H1 (cell line): ENCODE data around the gene TSPEAR. TPM values are rescaled to one million over a fixed set of nuclear protein-coding genes. Genes with fewer than 3 reads are reported as not detected.
A peak's percentile ranks its signal among the peaks of the same experiment; 100 is the strongest.
"Not testable (repeated sequence)": the region's sequence is repeated elsewhere in the genome, so short reads cannot be mapped to it uniquely, and the experiment has no call there.

Source experiments
- CTCF ChIA-PET: fragments of 300-600 bp; sonication (Branson Sonifier 250); formaldehyde crosslinking; loops from one replicate; lab custom pipeline; 2021; ENCODE audit not compliant: partially characterized antibody; lab: Charles Lee
- POLR2A ChIA-PET: fragments of 300-600 bp; sonication (Branson Sonifier 250); formaldehyde crosslinking; loops from one replicate; lab custom pipeline; 2021; ENCODE audit warnings: inconsistent platforms; ENCODE audit not compliant: partially characterized antibody; lab: Charles Lee
- DNase-seq, 2 experiments: peaks; one replicate each; pipeline versions ENCODE4 v3.0.0 to v3.0.0-alpha.2; 2010 to 2022; ENCODE audit warnings: low spot score in 2 of 2, low read depth in 1 of 2, mixed read lengths in 1 of 2
- FAIRE-seq: peaks from 2 replicates; lab custom pipeline; 2011; peaks lifted over from hg19 to GRCh38; lab: Jason Lieb, UNC
- H2AFZ ChIP-seq: 2 replicates; pipeline ENCODE4 v1.8.1; 2012; ENCODE audit warnings: low read length, inconsistent platforms
- H2AK5ac ChIP-seq: 2 replicates; pipeline ENCODE4 v1.6.1; 2013; ENCODE audit warnings: low read depth, low read length
- H2BK120ac ChIP-seq: replicated peaks from 2 replicates; pipeline ENCODE3; 2013; ENCODE audit warnings: low read depth, low read length, inconsistent platforms
- H2BK12ac ChIP-seq: 2 replicates; pipeline ENCODE4 v1.6.1; 2013; ENCODE audit warnings: low read depth, low read length
- H2BK15ac ChIP-seq: 2 replicates; pipeline ENCODE4 v1.6.1; 2013; ENCODE audit warnings: low read length
- H2BK20ac ChIP-seq: 2 replicates; pipeline ENCODE4 v1.6.1; 2013; ENCODE audit warnings: low read length
- H2BK5ac ChIP-seq: 2 replicates; pipeline ENCODE4 v1.6.1; 2013; ENCODE audit warnings: low read depth, low read length
- H3K14ac ChIP-seq: 2 replicates; pipeline ENCODE4 v1.6.1; 2013; ENCODE audit warnings: inconsistent platforms; ENCODE audit not compliant: insufficient read length
- H3K18ac ChIP-seq: 2 replicates; pipeline ENCODE4 v1.6.1; 2013; ENCODE audit warnings: low read length; ENCODE audit errors: extremely low read depth
- H3K23ac ChIP-seq: 2 replicates; pipeline ENCODE4 v1.6.1; 2013; ENCODE audit warnings: inconsistent platforms; ENCODE audit not compliant: insufficient read length
- H3K23me2 ChIP-seq: 2 replicates; pipeline ENCODE4 v1.6.1; 2013; ENCODE audit warnings: low read depth, low read length
- H3K27ac ChIP-seq: 2 replicates; pipeline ENCODE4 v1.6.1; 2011; ENCODE audit warnings: low read depth, low read length, inconsistent platforms
- H3K27me3 ChIP-seq, 4 experiments: replicated peaks in 1 of 4; 1 replicate in 1 of 4; 2 replicates in 3 of 4; pipeline versions ENCODE4 v1.6.1 to v1.8.1; 2011 to 2013; ENCODE audit warnings: low read length in 3 of 4, mild to moderate bottlenecking in 3 of 4, inconsistent platforms in 2 of 4, mixed read lengths in 2 of 4, moderate library complexity in 1 of 4; ENCODE audit not compliant: control insufficient read depth in 3 of 4, insufficient read depth in 3 of 4; ENCODE audit errors: extremely low read depth in 1 of 4
- H3K36me3 ChIP-seq, 4 experiments: 2 replicates each; pipeline versions ENCODE4 v1.6.1 to v1.8.1; 2011 to 2013; ENCODE audit warnings: mild to moderate bottlenecking in 4 of 4, low read length in 3 of 4, moderate library complexity in 2 of 4, control low read depth in 1 of 4, inconsistent platforms in 1 of 4; ENCODE audit not compliant: insufficient read depth in 4 of 4, control insufficient read depth in 2 of 4
- H3K4ac ChIP-seq: replicated peaks from 2 replicates; pipeline ENCODE3; 2013; ENCODE audit warnings: low read length, low read depth, mixed read lengths, inconsistent platforms; ENCODE audit not compliant: insufficient read length
- H3K4me1 ChIP-seq, 4 experiments: replicated peaks in 1 of 4; 1 replicate in 1 of 4; 2 replicates in 3 of 4; pipeline versions ENCODE4 v1.6.1 to v1.8.1; 2011 to 2013; ENCODE audit warnings: low read length in 3 of 4, inconsistent platforms in 2 of 4, mixed read lengths in 1 of 4; ENCODE audit not compliant: insufficient read depth in 4 of 4, control insufficient read depth in 3 of 4
- H3K4me2 ChIP-seq, 2 experiments: 2 replicates each; pipeline versions ENCODE4 v1.6.1 to v1.8.1; 2011 to 2013; ENCODE audit warnings: low read depth in 2 of 2, low read length in 2 of 2, control low read depth in 1 of 2, inconsistent platforms in 1 of 2, mild to moderate bottlenecking in 1 of 2; ENCODE audit not compliant: insufficient read depth in 1 of 2
- H3K4me3 ChIP-seq, 4 experiments: fragments of 200-600, 300-600 bp in 1 of 4; sonication (generic), shearing (Covaris generic), sonication (Bioruptor Twin) in 1 of 4; 2 replicates each; pipeline versions ENCODE4 v1.5.1 to v1.8.1; 2011 to 2016; ENCODE audit warnings: low read length in 4 of 4, low read depth in 3 of 4, control low read depth in 2 of 4, inconsistent platforms in 2 of 4, mild to moderate bottlenecking in 2 of 4, mixed read lengths in 1 of 4, moderate library complexity in 1 of 4; ENCODE audit not compliant: insufficient read depth in 2 of 4; ENCODE audit errors: extremely low read depth in 1 of 4
- H3K56ac ChIP-seq: replicated peaks from 2 replicates; pipeline ENCODE3; 2013; ENCODE audit warnings: low read depth, mild to moderate bottlenecking, mixed read lengths, low read length, inconsistent platforms; ENCODE audit not compliant: insufficient read length
- H3K79me1 ChIP-seq: 2 replicates; pipeline ENCODE4 v1.6.1; 2013; ENCODE audit warnings: low read depth, low read length, control low read depth
- H3K79me2 ChIP-seq, 2 experiments: 2 replicates each; pipeline versions ENCODE4 v1.6.1 to v1.8.1; 2012 to 2013; ENCODE audit warnings: low read length in 2 of 2, mild to moderate bottlenecking in 2 of 2, inconsistent platforms in 1 of 2; ENCODE audit not compliant: insufficient read depth in 2 of 2, control insufficient read depth in 1 of 2
- H3K9ac ChIP-seq, 4 experiments: replicated peaks in 1 of 4; 1 replicate in 1 of 4; 2 replicates in 3 of 4; pipeline versions ENCODE4 v1.6.1 to v1.8.1; 2011 to 2013; ENCODE audit warnings: low read depth in 3 of 4, low read length in 3 of 4, control low read depth in 2 of 4, mild to moderate bottlenecking in 2 of 4, moderate library complexity in 2 of 4, inconsistent platforms in 1 of 4; ENCODE audit errors: extremely low read depth in 1 of 4
- H3K9me3 ChIP-seq, 2 experiments: 2 replicates each; pipeline versions ENCODE4 v1.6.1 to v1.8.1; 2012 to 2013; ENCODE audit warnings: mild to moderate bottlenecking in 2 of 2, moderate library complexity in 2 of 2, control low read depth in 1 of 2, inconsistent platforms in 1 of 2, low read depth in 1 of 2, low read length in 1 of 2, mixed read lengths in 1 of 2; ENCODE audit not compliant: insufficient read depth in 2 of 2
- H4K20me1 ChIP-seq, 2 experiments: replicated peaks in 1 of 2; 2 replicates each; pipeline versions ENCODE3 to v1.8.1; 2011 to 2013; ENCODE audit warnings: inconsistent platforms in 2 of 2, low read length in 2 of 2, mild to moderate bottlenecking in 1 of 2; ENCODE audit not compliant: insufficient read depth in 2 of 2, control insufficient read depth in 1 of 2
- H4K5ac ChIP-seq: 2 replicates; pipeline ENCODE4 v1.6.1; 2013; ENCODE audit warnings: low read length, low read depth, mixed read lengths, inconsistent platforms; ENCODE audit not compliant: insufficient read length
- H4K8ac ChIP-seq: 2 replicates; pipeline ENCODE4 v1.8.0; 2013; ENCODE audit warnings: mild to moderate bottlenecking, moderate library complexity, low read length, inconsistent platforms; ENCODE audit not compliant: insufficient read depth; ENCODE audit errors: extremely low read depth
- H4K91ac ChIP-seq: replicated peaks from 2 replicates; pipeline ENCODE3; 2013; ENCODE audit warnings: low read length, mixed read lengths, inconsistent platforms; ENCODE audit not compliant: insufficient read length
- CBX5 ChIP-seq: fragments of 300-800, 300-1000 bp; sonication (generic); IDR thresholded peaks from 2 replicates; pipeline ENCODE4 v1.7.1; 2016; ENCODE audit warnings: antibody characterized with exemption, low read length, low read depth
- CHD2 ChIP-seq: IDR thresholded peaks from 2 replicates; pipeline ENCODE4 v1.6.1; 2012; ENCODE audit warnings: low read length, improper control_type of control experiment
- EP300 ChIP-seq, 2 experiments: IDR thresholded peaks; 1 replicate in 1 of 2; 2 replicates in 1 of 2; pipeline ENCODE4 v1.6.1; 2011 to 2012; ENCODE audit warnings: low read depth in 2 of 2, low read length in 2 of 2, mild to moderate bottlenecking in 2 of 2, borderline replicate concordance in 1 of 2, inconsistent platforms in 1 of 2, moderate library complexity in 1 of 2
- GTF2F1 ChIP-seq: IDR thresholded peaks from 2 replicates; pipeline ENCODE4 v1.6.1; 2012; ENCODE audit warnings: low read depth, low read length, improper control_type of control experiment, borderline replicate concordance
- HDAC2 ChIP-seq, 2 experiments: fragments of 300-600 bp in 1 of 2; sonication (generic) in 1 of 2; IDR thresholded peaks; 2 replicates each; pipeline ENCODE4 v1.6.1; 2011 to 2012; ENCODE audit warnings: low read depth in 2 of 2, low read length in 2 of 2, mild to moderate bottlenecking in 2 of 2, moderate library complexity in 2 of 2, borderline replicate concordance in 1 of 2, inconsistent platforms in 1 of 2
- SP4 ChIP-seq: IDR thresholded peaks from 2 replicates; pipeline ENCODE4 v1.6.1; 2012; ENCODE audit warnings: low read length, inconsistent platforms
- WGBS, 2 experiments: shearing (Covaris generic) in 1 of 2; methylation state at CpG; one replicate each; pipeline versions ENCODE4 v1.1.6 to v1.1.7; 2013 to 2015; ENCODE audit warnings: low lambda C conversion rate in 2 of 2, mixed read lengths in 2 of 2, inconsistent platforms in 1 of 2, low coverage in 1 of 2, missing lambda C conversion rate in 1 of 2; ENCODE audit not compliant: insufficient replicate concordance in 2 of 2, insufficient coverage in 1 of 2, insufficient read length in 1 of 2; ENCODE audit errors: extremely low coverage in 1 of 2, missing lambda C conversion rate in 1 of 2; 5-methylcytosine and 5-hydroxymethylcytosine counted together
- polyA plus RNA-seq, 7 experiments: library from polyadenylated mRNA; depleted of rRNA in 3 of 7; stranded (reverse) in 5 of 7; unstranded in 2 of 7; fragments of >200 nt in 5 of 7; fragments of 200-250 nt in 2 of 7; gene quantifications; 1 replicate in 5 of 7; 2 replicates in 1 of 7; 4 replicates in 1 of 7; pipeline versions ENCODE4 v1.2.1 to v1.2.3, GENCODE V29; 2011 to 2013; ENCODE audit warnings: missing spikeins in 2 of 7, mixed read lengths in 2 of 7
- total RNA-seq: library from RNA; stranded (reverse); fragmentation: NEBNext Ultra II Directional; extraction: Animal tissue kit (Norgen Biotek cat#: 25700); gene quantifications from 2 replicates; pipeline ENCODE4 v1.2.1, GENCODE V29; 2021
- TF ChIP-seq, protein P1 (sequence below), 3 experiments: IDR thresholded peaks; 1 replicate in 2 of 3; 2 replicates in 1 of 3; pipeline versions ENCODE4 v1.5.1 to v1.6.1; 2011; ENCODE audit warnings: low read length in 3 of 3, mild to moderate bottlenecking in 3 of 3, inconsistent platforms in 2 of 3, low read depth in 1 of 3, moderate library complexity in 1 of 3; ENCODE audit not compliant: insufficient read depth in 1 of 3; ENCODE audit errors: control extremely low read depth in 1 of 3

TSPEAR gene
- total and polyA plus RNA-seq, 2 of the 8 experiments (the other 6 are each of a cell fraction or from before 2014, with no cell fraction given), result 0.58 to 0.89 TPM

DNA sequence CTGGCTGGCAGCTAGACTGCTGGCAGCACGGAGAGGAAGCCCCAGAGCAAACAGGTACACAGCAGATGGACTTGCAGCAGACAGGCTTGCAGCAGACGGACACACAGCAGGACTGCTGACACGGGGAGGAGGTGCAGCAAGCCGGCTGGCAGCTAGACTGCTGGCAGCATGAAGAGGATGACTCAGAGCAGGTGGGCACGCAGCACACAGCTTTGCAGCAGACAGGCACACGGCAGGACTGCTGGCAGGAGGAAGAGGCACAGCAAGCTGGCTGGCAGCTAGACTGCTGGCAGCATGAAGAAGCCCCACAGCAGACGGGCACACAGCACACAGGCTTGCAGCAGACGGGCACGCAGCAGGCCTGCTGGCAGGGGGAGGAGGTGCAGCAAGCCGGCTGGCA is 160.6 kb downstream of the TSPEAR start (continued):
- TF ChIP-seq, protein P1, sequence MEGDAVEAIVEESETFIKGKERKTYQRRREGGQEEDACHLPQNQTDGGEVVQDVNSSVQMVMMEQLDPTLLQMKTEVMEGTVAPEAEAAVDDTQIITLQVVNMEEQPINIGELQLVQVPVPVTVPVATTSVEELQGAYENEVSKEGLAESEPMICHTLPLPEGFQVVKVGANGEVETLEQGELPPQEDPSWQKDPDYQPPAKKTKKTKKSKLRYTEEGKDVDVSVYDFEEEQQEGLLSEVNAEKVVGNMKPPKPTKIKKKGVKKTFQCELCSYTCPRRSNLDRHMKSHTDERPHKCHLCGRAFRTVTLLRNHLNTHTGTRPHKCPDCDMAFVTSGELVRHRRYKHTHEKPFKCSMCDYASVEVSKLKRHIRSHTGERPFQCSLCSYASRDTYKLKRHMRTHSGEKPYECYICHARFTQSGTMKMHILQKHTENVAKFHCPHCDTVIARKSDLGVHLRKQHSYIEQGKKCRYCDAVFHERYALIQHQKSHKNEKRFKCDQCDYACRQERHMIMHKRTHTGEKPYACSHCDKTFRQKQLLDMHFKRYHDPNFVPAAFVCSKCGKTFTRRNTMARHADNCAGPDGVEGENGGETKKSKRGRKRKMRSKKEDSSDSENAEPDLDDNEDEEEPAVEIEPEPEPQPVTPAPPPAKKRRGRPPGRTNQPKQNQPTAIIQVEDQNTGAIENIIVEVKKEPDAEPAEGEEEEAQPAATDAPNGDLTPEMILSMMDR (IDR thresholded peaks at IDR 0.05; ENCODE audit: control extremely low read depth in 1 of 3, insufficient read depth in 1 of 3, low read depth in 1 of 3, low read length in 3 of 3), result no peak
- TF ChIP-seq CHD2 (no peak), SP4 (no peak), GTF2F1 (no peak), HDAC2 (IDR thresholded peaks at IDR 0.05; ENCODE audit: borderline replicate concordance in 1 of 2, low read depth in 2 of 2, low read length in 2 of 2) (no peak), EP300 (IDR thresholded peaks at IDR 0.05; ENCODE audit: borderline replicate concordance in 1 of 2, low read depth in 2 of 2, low read length in 2 of 2) (no peak), CBX5 (no peak)

DNA sequence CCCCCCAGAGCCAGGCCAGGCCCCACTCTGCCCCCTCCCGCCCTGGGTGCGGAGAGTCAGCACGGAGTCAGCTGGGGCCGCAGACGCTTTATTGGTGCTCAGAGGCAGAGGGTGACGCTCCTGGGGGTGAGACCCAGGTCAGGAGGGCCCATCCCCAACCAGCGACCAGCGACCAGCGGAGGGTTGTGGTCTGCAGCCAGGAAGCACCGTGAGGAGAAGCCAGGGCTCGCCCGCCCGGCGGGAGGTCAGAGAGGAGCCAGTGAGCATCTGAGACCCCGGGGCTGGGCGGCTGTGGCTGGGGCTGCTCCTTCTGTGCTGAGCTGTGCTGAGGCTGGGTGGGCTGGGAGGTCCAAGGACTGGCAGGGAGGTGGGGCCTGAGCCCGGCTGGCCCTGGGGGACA is 161.1 kb downstream of the TSPEAR start:
- H3K27me3 ChIP-seq, H3K27ac ChIP-seq, H3K79me1 ChIP-seq, H3K4ac ChIP-seq, FAIRE-seq, H2AFZ ChIP-seq, H3K23me2 ChIP-seq, H3K36me3 ChIP-seq, H3K9ac ChIP-seq, H2BK20ac ChIP-seq, H4K5ac ChIP-seq, H3K23ac ChIP-seq, H2BK15ac ChIP-seq, H3K4me3 ChIP-seq, H2BK120ac ChIP-seq, H3K56ac ChIP-seq, H3K4me2 ChIP-seq, H3K14ac ChIP-seq, H3K9me3 ChIP-seq, H4K20me1 ChIP-seq, H3K79me2 ChIP-seq: not testable (repeated sequence)
- ChIA-PET CTCF (interaction anchor here (0.7 to 2.3 kb wide), 9 partner anchors 9 to 243 kb away, joined by 3 to 8 read pairs (median 4); no protein-coding TSS in a partner anchor), POLR2A (interaction anchor here (1.1 to 1.6 kb wide), 5 partner anchors 11 to 216 kb away, joined by 3 to 4 read pairs (median 4); partner anchors contain the start of gene KRTAP10-1)
- H4K91ac ChIP-seq, result peak overlapping the region; percentile 85
- H2AK5ac ChIP-seq, result 0 out of 2 replicates have a peak overlapping the region, but pooled peaks have one; percentile 82
- WGBS, 2 experiments, result 75% methylated on average over 10 of the region's 17 CpGs; no CpG with 5 or more reads in 1 of the 2 experiments
- H3K18ac ChIP-seq, result peak overlapping the region; percentile 78
- peak overlapping the region; percentile 98 for H2BK12ac ChIP-seq
- peak overlapping the region; percentile 61 for H2BK5ac ChIP-seq
- peaks cover 9 to 35% (median 17%) of the 10 kb centered on the region in 4 experiments for H3K4me1 ChIP-seq
- H4K8ac ChIP-seq, result peak overlapping the region; percentile 71
- peak in 1 of 2 experiments; percentile 50 for DNase-seq
